COLO668 (cell line): ENCODE data around the gene HAL.

Experiments
- DNase-seq: peaks from one replicate; lab custom pipeline; 2025; ENCODE audit not compliant: unreplicated experiment; lab: John Stamatoyannopoulos, UW

HAL gene, protein sequence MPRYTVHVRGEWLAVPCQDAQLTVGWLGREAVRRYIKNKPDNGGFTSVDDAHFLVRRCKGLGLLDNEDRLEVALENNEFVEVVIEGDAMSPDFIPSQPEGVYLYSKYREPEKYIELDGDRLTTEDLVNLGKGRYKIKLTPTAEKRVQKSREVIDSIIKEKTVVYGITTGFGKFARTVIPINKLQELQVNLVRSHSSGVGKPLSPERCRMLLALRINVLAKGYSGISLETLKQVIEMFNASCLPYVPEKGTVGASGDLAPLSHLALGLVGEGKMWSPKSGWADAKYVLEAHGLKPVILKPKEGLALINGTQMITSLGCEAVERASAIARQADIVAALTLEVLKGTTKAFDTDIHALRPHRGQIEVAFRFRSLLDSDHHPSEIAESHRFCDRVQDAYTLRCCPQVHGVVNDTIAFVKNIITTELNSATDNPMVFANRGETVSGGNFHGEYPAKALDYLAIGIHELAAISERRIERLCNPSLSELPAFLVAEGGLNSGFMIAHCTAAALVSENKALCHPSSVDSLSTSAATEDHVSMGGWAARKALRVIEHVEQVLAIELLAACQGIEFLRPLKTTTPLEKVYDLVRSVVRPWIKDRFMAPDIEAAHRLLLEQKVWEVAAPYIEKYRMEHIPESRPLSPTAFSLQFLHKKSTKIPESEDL

DNA sequence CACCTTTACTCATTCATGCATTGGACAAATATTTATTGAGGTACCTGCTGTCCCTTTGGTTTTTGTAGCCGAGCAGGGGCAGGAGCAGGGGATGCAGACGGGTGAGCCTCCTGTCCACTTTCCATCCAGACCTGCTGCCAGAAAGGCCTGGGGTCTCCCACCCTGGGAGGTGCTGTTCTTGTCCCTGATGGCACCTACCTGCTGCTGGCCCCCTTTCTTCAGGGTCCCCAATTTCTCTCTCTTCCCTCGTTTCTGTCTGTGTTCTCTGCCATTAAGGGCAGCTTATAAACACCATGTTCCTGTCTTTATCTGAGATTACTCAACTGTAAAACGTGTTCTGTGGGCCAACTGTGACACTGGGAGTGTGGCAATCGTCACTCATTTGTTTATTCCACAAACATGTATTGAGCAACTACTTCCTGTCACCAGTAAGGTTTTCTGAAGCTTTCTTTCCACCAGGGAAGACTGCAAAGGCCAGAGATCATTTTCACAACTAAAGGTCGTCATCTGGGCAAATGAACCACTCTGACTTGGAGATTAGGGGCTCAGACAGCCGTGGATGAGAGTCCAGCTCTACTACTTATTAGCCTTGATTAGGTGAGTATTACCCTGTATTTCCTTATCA lies at the start of gene HAL:
HAL (minus strand) TSS at position 311 of the 625 bp plus-strand sequence. CDS start 434 bp downstream, outside the sequence.
- no peak for DNase-seq

DNA sequence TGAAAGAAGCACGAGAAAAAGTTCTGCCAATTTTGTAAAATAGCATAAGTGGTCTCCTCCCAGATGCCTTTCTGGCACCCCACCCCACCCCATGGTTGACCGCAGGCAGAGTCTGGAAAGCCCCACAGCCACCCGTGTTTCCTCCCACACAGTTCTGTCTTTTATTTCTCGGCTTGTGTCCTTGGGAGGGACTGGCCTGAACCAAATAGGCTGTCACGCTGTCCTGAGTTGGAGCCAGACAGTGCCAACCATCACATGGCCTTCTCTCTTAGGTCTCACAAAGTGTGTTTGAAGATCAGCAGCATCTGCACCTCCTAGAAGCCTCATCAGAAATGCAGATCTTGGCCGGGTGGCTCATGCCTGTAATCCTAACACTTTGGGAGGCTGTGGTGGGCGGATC lies 49.4 kb upstream of the HAL start:
- DNase-seq, result no peak

DNA sequence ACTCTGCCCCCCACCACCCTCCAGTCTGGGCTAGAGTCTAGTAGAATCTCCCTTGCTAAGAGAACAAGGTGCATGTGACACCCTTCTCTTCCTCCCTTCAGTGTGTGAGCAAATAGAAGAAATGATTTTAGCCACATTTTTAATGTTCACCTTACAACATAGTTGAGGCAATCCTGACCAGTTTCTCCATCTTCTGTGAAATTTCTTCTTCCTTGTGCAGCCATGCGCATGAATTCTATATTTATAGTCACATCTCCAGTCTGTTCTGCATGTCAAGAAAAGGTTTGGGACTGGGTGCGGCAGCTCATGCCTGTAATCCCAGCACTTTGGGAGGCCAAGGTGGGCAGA lies 48.8 kb upstream of the HAL start:
- DNase-seq, result no peak

DNA sequence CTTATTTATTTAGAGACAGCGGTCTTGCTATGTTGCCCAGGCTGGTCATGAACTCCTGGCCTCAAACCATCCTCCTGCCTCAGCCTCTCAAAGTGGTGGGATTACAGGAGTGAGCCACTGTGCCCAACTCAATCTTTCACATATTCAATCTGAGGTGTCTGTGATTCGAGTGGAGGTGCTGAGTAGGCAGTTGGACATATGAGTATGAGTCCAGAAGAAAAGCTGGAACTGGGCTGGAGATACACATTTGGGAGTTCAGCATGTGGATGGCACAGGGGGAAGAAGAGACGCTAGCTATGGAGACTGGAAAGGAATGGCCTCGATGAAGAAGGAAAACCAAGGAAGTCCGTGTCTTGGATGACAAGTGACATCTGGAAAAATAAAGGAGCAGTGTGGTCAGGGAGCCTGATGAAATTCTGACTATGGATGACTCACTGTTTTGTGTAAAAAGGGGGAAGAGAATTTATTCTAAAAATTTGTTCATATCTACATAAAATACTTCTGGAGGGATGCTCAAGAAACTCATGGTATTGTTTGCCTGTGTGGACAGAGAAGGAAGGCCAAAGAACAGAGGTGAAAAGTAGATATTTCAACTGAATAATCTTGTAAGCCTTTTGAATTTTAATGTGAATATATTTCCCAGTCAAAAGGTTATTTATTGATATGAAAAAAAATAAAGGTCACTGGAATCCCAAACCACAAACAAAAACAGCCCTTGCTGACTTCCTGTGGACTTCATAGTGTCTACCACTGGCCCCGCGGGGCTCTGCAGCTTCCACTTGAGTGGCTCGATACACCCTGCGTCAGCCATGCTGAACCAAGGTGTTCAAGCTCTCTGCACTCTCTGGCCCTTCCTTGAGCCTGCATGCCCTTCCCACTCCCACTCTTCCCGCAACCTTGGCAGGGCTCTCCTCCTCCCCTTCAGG lies 48.1 kb upstream of the HAL start:
- DNase-seq, result no peak

DNA sequence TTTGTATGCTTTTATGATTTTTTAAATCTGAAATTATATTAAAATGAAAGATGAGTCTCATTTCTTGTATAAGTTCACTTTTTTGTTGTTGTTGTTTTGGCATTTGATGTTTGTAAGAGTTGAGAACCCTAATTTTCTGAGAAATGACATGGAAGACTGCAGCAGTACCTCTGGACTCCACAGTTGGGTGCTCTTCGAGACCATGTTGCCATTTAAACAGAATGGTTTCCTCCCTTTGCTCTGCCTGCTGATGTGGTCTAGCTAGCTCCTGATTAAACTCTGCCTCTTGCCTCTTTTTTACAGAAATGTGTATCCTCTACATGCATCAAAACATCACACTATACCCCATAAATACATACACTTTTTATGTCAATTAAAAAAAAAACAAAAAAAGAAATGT lies 45.0 kb upstream of the HAL start:
- DNase-seq, result no peak

DNA sequence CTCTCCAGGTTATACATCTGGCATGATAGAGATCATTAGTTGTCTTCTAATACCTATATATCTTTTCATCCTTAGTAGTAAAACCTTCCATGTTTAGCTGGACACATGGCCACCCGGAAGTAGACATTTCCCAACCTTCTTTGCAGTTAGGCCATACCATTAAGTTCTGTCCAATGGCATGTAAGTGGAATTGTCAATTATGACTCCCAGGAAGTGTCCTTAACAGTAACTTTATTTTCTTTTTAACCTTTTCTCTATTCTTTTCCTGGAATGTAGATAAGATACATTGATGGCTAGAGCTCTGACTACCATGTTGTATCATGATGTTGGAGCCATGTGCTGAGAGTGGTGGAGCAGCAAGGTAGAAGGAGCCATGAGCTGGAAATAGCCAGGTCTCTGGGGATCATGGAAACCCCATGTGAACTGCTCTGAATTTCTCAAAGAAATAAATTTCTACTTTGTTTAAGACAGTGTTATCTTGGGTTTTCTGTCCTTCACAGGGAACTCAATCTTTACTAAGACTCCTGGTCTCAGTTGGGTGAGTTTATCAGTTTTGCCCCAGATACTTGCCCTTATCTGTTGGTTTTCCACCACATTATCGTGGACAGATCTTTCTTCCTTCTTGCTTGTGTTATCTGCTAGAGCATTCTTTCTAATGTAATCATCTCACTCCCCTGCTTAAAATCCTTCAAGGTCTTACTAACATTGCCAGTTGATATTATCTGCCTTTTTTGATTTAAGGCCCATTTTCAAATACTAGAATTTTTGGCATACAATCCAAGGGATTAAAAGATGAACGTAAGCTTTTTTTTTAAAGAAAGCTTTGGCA lies 44.4 kb upstream of the HAL start:
- DNase-seq, result no peak

DNA sequence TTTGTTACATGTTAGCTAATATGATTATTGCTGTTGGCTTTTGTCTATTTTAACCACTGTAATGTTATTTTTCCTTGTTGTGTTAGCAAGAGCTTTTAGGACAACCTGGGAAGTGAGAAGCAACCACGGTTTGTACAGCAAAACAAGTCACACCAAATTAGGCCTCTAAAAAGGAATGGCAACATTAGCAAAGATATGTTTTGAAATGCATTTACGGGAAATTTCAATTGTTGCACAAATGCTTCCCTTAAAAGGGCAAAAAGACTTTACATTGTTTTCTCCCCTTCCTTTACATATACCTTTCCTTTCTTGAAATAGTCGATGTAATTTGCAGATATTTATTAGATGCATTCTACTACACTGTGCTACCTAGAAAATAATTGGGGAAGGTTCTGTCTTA lies 43.4 kb upstream of the HAL start:
- no peak for DNase-seq

DNA sequence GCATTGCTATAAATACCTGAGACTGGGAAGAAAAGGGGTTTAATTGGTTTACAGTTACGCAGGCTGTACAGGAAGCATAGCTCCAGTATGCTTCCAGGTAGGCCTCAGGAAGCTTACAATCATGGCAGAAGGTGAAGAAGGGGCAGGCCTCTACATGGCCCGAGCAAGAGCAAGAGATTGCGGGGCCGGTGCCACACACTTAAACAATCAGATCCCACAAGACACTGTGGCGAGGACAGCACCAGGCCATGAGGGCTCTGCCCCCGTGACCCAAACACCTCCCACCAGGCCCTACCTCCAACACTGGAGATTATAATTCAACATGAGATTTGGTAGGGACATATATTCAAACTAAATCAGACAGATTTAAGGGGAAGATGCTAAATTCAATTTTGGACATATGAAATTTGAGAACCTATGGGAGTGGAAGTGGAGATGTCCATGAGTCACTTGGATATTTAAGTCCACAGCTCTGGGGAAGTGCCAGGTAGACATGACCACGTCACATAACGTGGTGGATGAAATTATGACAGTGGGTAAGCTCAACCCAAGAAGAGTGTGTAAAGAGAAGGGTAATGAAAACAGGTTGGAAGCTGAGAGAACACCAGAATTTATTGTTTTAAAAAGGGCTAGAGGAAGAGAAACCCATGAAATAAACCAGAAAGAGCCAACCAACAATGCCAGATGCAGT lies 40.8 kb upstream of the HAL start:
- DNase-seq, result no peak

DNA sequence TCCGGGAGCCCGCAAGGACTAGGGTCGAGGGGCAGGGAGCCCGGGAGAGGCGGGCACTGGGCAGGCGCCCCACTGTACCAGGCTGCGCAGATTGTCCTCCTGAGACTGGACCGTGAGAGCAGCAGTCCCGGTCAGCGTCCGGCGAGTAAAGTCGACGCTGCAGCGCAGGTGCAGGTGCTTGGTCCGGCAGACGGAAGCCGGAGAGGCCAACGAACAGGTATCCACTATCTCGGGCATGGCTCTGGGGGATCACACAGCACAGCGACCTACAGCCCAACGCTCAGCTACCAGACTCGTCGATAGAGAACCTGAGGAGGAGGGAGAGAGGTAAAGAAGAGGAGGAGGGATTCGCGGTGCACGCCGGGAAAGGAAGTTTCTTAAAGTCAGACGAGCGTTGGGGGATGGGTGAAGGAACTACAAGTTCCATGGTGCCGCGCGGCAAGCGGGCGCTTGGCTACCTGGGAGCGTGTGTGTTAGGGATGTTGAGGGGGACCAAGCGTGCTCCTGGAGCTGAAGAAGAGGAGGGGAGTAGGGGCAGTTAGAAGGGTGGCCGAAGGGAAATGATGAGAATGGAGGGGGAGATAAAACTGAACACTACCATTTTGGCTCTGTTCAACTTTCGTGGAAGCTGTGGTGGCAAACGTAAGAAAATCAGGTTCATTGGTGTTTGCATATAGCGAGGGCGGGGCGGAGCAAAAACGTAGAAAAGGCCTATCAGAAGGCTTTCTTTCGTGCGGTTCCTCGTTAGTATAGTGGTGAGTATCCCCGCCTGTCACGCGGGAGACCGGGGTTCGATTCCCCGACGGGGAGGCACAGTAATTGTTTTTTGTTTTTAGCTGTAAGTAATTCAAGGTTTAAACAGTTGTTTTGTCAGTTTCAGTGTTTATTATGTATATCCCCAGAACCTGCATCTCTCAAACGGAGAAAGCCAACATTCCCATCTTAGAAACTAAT lies 39.4 kb upstream of the HAL start, which contains the start of gene LTA4H:
LTA4H (minus strand) TSS at position 305 of the 954 bp plus-strand sequence; CDS start at position 237, 68 bp downstream.
- DNase-seq, result peak; percentile 99

DNA sequence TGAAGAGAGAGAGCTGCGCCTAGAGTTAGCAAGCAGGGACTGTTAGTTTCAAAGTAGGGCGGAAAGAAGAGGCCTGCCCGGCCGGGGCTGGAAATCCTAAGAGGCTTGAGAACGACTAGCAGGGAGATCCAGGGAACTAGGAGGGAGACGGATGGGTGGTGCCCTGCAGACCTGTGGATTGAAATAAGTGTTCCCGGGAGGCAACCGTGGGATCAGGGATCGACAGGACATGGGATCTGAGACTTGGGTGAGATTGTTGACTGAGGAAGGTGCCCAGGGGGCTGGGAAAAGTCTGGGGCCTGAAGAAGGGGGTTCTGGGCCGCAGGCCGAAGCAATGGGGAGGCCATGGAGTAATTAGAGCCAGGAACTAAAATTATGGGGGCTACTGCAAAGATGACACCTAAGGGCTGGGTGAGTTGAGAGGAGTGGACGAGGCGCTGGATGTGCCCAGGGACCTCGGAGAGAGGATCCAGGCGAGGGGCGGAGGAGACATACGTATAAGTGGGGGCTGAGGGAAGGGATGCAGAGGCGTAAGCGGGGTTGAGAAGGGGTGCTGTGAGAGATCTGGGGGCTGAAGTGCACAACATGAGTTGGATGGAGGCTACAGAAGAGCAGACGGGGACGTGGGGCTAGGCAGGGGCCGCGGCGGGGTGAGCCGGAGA lies 38.6 kb upstream of the HAL start:
- peak; percentile 54 for DNase-seq

DNA sequence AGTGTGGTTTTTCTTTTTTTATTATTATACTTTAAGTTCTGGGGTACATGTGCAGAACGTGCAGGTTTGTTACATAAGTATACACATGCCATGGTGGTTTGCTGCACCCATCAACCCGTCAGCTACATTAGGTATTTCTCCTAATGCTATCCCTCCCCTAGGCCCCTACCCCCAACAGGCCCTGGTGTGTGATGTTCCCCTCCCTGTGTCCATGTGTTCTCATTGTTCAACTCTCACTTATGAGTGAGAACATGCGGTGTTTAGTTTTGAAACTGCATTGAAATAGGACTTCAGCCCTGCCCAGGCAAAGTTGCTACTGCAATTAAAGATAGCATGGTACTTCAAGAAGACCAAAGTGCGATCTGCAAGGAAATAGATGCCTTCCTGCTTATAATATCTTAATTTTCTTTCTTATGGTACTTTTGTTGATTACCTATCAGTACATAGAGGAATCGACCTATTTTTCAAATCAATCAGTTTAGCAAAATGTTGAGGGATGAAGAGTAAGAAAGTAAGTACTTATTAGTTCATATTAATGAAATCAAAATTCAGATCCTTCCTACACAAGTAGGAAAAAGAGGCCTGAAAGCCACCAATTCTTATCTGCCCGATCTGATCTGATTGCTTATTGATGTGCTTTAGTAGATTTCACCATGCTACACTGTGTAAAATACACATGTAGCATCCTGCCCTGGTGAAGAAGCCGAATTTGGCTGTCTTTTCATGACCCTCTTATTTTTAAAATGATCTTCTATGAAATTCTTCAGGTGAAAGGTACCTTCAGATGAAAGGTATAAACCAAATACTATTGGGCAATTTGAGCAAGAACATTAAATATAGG lies 37.6 kb upstream of the HAL start:
- no peak for DNase-seq

DNA sequence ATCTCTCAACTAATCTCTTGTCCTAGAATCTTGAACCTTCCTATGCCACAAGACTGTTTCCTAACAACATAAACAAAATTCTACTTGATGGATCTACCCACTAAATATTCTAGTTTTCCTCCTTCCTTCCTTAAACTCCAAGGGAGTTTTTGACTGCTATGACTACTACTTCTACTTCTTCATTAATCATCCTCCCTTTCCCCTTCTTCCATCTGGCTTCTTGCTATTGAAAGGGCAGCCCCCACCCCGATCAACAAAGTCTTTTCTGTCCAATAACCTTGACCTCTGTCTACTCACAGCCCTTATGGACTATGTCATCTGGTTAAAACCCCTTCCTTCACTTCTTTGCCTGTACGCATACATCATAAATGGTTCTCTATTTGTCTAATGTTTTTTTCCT lies 33.7 kb upstream of the HAL start:
- no peak for DNase-seq

DNA sequence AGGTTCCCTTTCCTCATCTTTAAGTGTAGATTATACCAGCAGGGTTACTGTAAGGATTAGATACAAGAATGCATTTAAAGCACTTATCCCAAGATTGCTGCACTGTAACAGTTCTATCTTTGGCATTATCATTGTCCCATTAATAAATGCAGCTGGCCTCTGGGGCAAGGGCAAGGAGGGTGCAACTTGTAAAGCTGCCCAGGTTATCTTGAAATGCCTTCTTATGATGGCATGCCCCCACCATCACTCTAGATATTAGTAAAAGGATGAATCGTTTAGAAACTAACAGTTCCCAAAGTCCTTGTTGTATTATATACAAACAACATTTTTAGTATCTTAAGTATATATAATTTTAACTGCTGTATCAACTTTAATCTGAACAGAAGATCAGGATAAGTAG lies 32.4 kb upstream of the HAL start:
- no peak for DNase-seq

DNA sequence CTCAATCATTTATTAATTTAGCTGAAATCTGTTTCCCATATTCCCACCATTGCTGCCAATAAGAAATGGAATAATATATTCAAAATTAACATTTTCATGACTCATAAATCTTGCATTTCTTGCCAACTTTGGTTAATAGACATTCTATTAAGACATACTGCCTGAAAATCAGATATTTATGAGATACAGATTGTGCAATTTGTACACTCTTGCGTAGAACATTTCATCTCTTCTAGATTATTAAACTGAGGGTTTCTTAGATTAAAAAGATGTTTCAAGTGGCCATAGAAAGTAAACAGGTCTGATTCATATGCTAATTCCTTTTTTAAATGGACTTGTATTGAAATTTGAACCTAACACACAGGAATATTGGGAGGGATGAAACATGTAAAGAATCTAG lies 30.2 kb upstream of the HAL start:
- DNase-seq, result no peak

DNA sequence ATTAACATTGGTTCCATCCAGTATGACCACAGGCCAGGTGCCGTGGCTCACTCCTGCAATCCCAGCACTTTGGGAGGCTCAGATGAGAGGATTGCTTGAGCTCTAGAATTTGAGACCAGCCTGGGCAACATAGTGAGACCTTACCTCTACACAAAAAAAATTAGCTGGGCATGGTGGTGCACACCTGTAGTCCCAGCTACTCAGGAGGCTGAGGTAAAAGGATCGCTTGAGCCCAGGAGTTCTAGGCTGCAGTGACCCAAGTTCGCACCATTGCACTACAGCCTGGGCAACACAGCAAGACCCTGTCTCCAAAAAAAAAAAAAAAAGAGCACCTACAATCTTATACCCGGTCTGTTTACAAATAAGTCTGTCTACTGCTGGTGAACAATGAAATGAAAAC lies 29.4 kb upstream of the HAL start:
- no peak for DNase-seq

DNA sequence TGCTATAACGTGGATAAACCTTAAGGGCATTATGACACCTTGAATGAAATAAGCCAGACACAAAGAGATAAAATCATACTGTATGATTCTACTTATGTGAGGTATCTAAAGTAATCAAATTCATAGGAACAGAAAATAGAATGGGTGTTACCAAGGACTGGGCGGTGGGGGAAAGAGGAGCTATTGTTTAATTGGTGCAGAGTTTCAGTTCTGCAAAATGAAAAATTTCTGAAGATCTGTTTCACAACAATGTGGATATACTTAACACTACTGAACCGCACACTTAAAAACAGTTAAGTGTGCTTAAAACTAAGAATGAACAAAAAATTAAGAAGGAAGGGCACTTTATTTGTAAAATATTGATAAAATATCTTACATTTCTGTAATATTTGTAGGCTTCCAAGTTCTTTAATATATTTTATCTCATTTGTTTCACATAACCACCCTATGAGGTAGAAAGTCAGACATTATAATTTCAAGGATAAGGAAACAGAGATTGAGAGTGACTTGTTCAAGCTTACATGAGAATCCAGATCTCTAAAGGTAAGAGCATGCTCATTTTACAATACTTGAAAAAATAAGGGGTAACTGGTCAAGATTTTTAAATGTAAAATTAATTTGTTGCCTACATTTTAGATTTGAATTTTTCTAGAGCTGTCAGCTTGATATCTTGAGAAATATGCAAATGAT lies 24.3 kb upstream of the HAL start:
- DNase-seq, result no peak

DNA sequence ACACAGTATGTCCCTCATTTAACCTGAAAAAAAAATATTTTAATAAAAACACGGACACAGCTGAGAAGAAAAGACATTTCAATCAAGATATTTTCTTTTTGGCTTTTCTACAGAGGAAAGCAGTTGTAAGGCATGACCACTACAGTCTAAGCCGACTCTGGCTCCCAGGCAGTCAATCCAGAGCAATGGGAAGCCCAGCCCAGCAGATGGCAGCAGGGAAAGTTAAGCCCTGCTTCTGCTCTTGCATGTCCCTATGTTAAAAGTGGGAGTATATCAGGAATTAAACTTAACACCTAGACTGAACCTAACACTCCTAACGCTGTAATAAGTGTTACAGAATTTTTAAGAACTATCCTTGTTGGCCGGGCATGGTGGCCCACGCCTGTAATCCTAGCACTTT lies 19.5 kb upstream of the HAL start:
- peak; percentile 37 for DNase-seq
